ENCODE results near the gene GJC3.
"Not testable (repeated sequence)": the region's sequence is repeated elsewhere in the genome, so short reads cannot be mapped to it uniquely, and the experiment has no call there.

GJC3 gene

DNA sequence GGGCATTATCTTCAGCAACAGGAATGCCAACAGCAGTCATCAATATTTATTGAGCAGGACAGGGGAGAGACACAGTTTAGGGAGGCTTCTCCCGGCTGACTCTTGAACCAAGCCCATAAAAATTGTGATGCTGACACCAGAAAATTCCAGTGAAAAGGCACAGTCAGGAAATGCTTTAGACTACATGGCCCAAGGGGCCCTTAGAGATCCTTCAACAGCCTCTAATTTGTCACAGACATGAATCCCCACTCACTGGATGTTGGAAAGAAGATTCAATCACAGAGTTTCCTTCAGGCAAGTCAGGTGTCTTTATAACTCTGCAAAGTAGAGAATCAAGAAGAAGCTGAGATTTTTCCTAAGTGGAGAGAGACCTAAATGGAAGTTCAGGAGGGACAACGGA lies 1.2 kb downstream of the GJC3 start:
- DNase-seq, result no peak

GRCh38 chr7:99927536-99927935 lies 1.9 kb downstream of the GJC3 start:
- DNase-seq, result no peak

GRCh38 chr7:99926321-99926720 lies 3.1 kb downstream of the GJC3 start:
- DNase-seq, result no peak

GRCh38 chr7:99923200-99923599 lies 6.2 kb downstream of the GJC3 start:
- no peak for DNase-seq

DNA sequence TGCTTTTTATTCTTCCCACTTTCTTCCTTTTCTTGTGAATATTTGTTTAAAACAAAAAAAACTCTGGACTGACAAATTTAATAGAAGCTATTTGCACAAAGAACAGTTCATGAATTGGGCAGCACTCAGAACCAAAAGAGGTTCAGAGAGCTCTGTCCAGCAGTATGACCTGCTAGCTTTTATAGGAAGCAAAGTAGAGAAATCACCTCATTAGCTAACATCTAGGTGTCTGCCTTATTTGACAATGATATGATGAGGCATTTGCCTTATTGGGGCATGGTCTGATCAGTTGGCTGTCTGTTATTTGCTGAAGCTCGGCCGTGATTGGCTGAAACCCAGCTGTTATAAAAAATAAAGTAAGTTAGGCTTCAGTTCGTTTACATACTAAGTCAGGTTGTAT lies 9.3 kb downstream of the GJC3 start:
- no peak for DNase-seq

DNA sequence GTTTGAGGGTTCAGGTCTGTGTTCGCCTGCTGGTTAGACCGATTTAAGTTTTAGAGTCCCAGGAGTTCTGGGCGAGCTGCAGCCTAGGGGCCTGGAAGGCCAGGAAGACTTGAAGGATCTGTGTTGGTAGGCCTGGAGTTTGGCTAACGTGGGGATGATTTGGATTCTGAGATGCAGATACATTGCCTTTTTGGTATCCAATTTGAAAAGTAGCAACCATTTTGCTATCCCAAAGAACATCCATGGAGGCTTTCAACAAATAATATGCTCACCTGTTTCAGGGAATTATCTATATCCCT lies 9.7 kb downstream of the GJC3 start:
- no peak for DNase-seq

GRCh38 chr7:99918959-99919813 lies 10.2 kb downstream of the GJC3 start, which contains the start of gene TRIM4:
TSS of gene TRIM4 (minus strand) at chr7:99919530. CDS start at chr7:99919401, 129 bp downstream.
- peak; percentile 68 for DNase-seq

GRCh38 chr7:99910976-99911375 lies 18.4 kb downstream of the GJC3 start:
- no peak for DNase-seq

GRCh38 chr7:99901581-99901980 lies 27.8 kb downstream of the GJC3 start:
- DNase-seq, result no peak

DNA sequence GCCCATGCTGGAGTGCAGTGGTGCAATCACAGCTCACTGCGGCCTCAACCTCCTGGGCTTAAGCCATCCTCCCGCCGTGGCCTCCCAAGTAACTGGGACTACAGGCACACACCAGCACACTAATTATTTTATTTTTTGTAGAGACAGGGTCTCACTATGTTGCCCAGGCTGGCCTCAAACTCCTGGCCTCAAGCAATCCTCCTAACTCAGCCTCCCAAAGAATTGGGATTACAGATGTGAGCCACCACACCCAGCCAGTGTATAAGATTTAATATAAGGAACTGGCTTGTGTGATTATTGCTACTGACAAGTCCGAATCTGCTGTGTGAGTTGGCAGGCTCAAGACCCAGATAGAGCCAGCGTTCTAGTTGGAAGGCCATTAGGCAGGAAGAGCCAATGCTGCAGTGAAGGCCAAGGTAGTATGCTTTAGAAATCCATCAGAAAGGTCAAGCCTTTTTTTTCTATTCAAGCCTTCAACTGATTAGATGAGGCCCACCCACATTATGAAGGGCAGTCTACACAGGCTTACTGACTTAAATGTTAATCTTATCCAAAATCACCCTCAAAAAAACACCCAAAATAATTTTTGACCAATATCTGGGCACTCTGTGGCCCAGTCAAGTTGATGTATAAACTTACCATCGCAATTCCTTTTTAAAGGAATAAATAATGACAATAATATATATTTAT lies 29.4 kb downstream of the GJC3 start:
- no peak for DNase-seq

GRCh38 chr7:99898836-99899235 lies 30.6 kb downstream of the GJC3 start:
- no peak for DNase-seq

- no peak for DNase-seq
Observed at GRCh38 chr7:99898023-99898357, 31.4 kb downstream of the GJC3 start.

DNA sequence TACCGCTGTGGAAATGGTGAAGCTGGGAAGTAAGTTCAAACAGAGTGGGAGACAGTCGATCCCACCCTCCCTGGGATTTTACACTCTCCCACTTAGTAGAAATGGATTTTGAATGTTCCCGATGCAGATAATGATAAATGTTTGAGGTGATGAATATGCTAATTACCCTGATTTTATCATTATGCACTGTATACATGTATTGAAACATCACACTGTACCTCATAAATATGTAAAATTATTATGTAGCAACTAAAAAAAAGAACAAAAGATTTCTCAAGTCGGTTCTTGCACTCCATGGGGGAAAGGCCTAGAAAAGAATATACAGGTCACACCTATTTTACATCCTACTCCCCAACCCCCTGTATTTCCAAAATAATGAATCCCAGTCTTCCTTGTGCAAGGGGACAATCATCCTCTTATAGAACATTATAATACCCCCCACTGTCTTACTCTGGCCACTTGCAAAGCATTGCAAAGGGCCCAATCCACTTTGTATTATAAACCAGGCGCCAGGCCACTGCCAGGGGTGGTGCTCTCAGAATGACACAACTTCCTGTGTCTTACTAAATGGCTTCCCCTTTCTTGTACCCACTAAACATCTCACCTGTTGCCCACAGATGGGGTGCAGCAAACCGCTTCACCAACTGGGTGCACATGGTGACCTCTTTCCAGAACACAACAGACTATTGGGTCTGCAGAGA lies 31.9 kb downstream of the GJC3 start:
- no peak for DNase-seq

- no peak for DNase-seq
Observed at GRCh38 chr7:99894738-99895137, 34.7 kb downstream of the GJC3 start.

GRCh38 chr7:99893280-99893679 lies 36.1 kb downstream of the GJC3 start:
- DNase-seq, result no peak

GRCh38 chr7:99890348-99890747 lies 39.1 kb downstream of the GJC3 start:
- not testable (repeated sequence) for DNase-seq

DNA sequence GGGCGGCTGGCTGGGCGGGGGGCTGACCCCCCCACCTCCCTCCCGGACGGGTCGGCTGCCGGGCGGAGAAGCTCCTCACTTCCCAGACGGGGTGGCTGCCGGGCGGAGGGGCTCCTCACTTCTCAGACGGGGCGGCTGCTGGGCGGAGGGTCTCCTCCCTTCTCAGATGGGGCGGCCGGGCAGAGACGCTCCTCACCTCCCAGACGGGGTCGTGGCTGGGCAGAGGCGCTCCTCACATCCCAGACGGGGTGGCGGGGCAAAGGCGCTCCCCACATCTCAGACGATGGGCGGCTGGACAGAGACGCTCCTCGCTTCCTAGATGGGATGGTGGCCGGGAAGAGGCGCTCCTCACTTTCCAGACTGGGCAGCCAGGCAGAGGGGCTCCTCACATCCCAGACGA lies 41.1 kb downstream of the GJC3 start:
- DNase-seq, result not testable (repeated sequence)

DNA sequence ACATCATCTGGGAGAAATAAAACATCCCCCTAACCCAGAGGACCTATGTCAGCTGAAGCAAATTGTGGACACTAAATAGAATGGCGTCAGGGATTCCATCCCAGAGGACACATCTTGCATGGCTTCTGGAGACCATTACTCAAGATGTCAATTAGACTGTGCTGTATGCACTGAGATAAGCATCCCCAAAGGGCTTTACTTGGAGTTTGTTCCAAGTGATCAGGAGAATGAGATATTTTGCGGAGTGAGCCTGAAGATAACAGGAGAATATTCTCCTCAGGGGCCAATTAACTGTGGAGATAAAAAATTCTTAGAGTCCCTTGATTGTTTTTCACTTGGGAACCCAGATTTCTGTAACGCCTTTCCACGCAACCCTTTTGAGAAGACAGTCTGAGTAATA lies 48.0 kb downstream of the GJC3 start:
- no peak for DNase-seq

DNA sequence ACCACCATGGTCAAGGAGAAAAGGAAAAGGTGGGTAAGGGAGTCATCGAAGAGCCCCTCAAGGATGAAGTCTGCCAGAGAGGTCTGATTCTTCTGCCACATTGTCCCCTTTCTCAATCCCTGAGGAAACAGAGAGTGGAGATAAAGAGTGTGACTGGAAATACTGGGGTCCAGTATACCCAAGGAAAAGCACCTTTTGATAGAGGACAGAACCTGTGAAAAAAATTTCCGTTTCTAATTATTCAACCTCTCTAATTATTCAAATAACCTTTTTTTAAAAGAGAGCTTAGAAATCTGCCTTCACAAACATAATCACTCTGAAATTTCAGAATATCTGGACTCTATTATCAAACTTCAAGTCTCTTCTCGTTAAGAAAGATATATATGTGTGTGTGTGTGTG lies 52.5 kb downstream of the GJC3 start, which contains the start of gene OR2AE1:
TSS of gene OR2AE1 (minus strand) at position 101 of the 400 bp plus-strand sequence. CDS start at position 101, 0 bp downstream.
- no peak for DNase-seq

DNA sequence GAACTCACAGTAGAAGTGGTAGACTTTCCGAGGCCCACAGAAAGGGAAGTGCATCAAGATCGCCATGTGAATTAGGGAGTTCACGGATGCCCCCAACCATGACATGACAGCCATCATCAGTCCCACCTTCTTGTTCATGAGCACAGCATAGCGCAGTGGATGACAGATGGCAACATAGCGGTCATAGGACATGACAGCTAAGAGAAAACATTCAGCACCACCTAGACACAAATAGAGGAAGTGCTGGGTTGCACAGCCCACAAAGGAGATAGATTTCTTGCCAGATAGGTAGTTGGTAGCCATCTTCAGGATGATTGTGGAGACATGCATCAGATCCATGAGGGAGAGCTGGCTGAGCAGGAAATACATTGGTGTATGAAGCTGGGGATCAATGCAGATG lies 52.9 kb downstream of the GJC3 start:
- no peak for DNase-seq
